Activated CD8-positive, alpha-beta memory T cell treated with anti-CD3 and anti-CD28 coated beads, Interleukin-2, amount 50 U/mL, for 1 hour (primary cell): ENCODE results near the gene DLEC1.
A peak's percentile ranks its signal among the peaks of the same experiment; 100 is the strongest.
"Not testable (repeated sequence)": the region's sequence is repeated elsewhere in the genome, so short reads cannot be mapped to it uniquely, and the experiment has no call there.

ENCODE experiments used
- DNase-seq: peaks from one replicate; pipeline ENCODE4 v3.0.0-alpha.2; 2020; ENCODE audit errors: extremely low read depth

DLEC1 gene

GRCh38 chr3:38135621-38136277 is 96.7 kb downstream of the DLEC1 start:
- DNase-seq, result not testable (repeated sequence)

- no peak for DNase-seq
Measured at GRCh38 chr3:38136393-38136776, 97.4 kb downstream of the DLEC1 start.

GRCh38 chr3:38136777-38137614 is 98.0 kb downstream of the DLEC1 start, which contains the start of gene ACAA1:
Gene ACAA1, minus strand, starts transcription at chr3:38137127. Its CDS starts 92 bp downstream, at chr3:38137035.
- DNase-seq, result peak; percentile 92

GRCh38 chr3:38137615-38138348 is 98.8 kb downstream of the DLEC1 start:
- no peak for DNase-seq

- DNase-seq, result peak; percentile 48
Measured at GRCh38 chr3:38138349-38139190, 99.6 kb downstream of the DLEC1 start, which contains the start of gene MYD88. Gene MYD88, plus strand, starts transcription at chr3:38138661. Its CDS starts 40 bp downstream, at chr3:38138701.

- no peak for DNase-seq
Measured at GRCh38 chr3:38139191-38139590, 100.2 kb downstream of the DLEC1 start.

GRCh38 chr3:38139652-38140051 is 100.6 kb downstream of the DLEC1 start:
- DNase-seq, result no peak

GRCh38 chr3:38140326-38141172 is 101.5 kb downstream of the DLEC1 start:
- DNase-seq, result no peak

GRCh38 chr3:38141173-38141951 is 102.4 kb downstream of the DLEC1 start:
- DNase-seq, result no peak

GRCh38 chr3:38141952-38142273 is 102.9 kb downstream of the DLEC1 start:
- DNase-seq, result no peak

GRCh38 chr3:38142959-38143358 is 104.0 kb downstream of the DLEC1 start:
- no peak for DNase-seq

GRCh38 chr3:38143511-38143910 is 104.5 kb downstream of the DLEC1 start:
- no peak for DNase-seq

GRCh38 chr3:38146504-38146903 is 107.5 kb downstream of the DLEC1 start:
- DNase-seq, result no peak

- no peak for DNase-seq
Measured at GRCh38 chr3:38147421-38147820, 108.4 kb downstream of the DLEC1 start.

- no peak for DNase-seq
Measured at GRCh38 chr3:38148311-38148882, 109.4 kb downstream of the DLEC1 start.

GRCh38 chr3:38149708-38150107 is 110.7 kb downstream of the DLEC1 start:
- DNase-seq, result no peak

- no peak for DNase-seq
Measured at GRCh38 chr3:38150780-38151528, 111.9 kb downstream of the DLEC1 start.

- no peak for DNase-seq
Measured at GRCh38 chr3:38151667-38152265, 112.8 kb downstream of the DLEC1 start.
